Astrocyte (in vitro differentiated cells and primary cell): ENCODE data around the gene TNIK. TPM values are rescaled to one million over a fixed set of nuclear protein-coding genes. Genes with fewer than 3 reads are reported as not detected.

ENCODE experiments used
- DNase-seq: peaks from one replicate; pipeline ENCODE4 v3.0.0-alpha.2; 2010; ENCODE audit warnings: low read depth
- FAIRE-seq: peaks from 2 replicates; lab custom pipeline; 2011; peaks lifted over from hg19 to GRCh38; lab: Jason Lieb, UNC
- H2AFZ ChIP-seq: 2 replicates; pipeline ENCODE4 v1.6.0; 2012; ENCODE audit warnings: low read depth, low read length, inconsistent platforms
- H3K27ac ChIP-seq: 2 replicates; pipeline ENCODE4 v1.5.1; 2011; ENCODE audit warnings: low read depth, low read length, inconsistent platforms
- H3K27me3 ChIP-seq: 2 replicates; pipeline ENCODE4 v1.6.0; 2011; ENCODE audit warnings: low read length, inconsistent platforms; ENCODE audit not compliant: insufficient read depth
- H3K36me3 ChIP-seq: 2 replicates; pipeline ENCODE4 v1.5.1; 2011; ENCODE audit warnings: low read length, inconsistent platforms; ENCODE audit not compliant: insufficient read depth
- H3K4me1 ChIP-seq: 2 replicates; pipeline ENCODE4 v1.5.1; 2011; ENCODE audit warnings: low read length, inconsistent platforms; ENCODE audit not compliant: insufficient read depth
- H3K4me2 ChIP-seq: 2 replicates; pipeline ENCODE4 v1.6.0; 2012; ENCODE audit warnings: low read length, inconsistent platforms
- H3K4me3 ChIP-seq: 2 replicates; pipeline ENCODE4 v1.5.1; 2011; ENCODE audit warnings: low read depth, mild to moderate bottlenecking, low read length, inconsistent platforms; ENCODE audit not compliant: insufficient read depth
- H3K79me2 ChIP-seq: 2 replicates; pipeline ENCODE4 v1.6.0; 2012; ENCODE audit warnings: mild to moderate bottlenecking, low read length, inconsistent platforms; ENCODE audit not compliant: insufficient read depth
- H3K9ac ChIP-seq: 2 replicates; pipeline ENCODE4 v1.6.0; 2012; ENCODE audit warnings: mild to moderate bottlenecking, low read length, inconsistent platforms
- H3K9me3 ChIP-seq: 2 replicates; pipeline ENCODE4 v1.5.1; 2012; ENCODE audit warnings: low read depth, mild to moderate bottlenecking, low read length, inconsistent platforms; ENCODE audit not compliant: insufficient read depth
- H4K20me1 ChIP-seq: 2 replicates; pipeline ENCODE4 v1.6.0; 2012; ENCODE audit warnings: low read length, inconsistent platforms; ENCODE audit not compliant: insufficient read depth
- H3K27ac Mint-ChIP-seq: one replicate; pipeline ENCODE4 v1.8.0; 2021; ENCODE audit warnings: mild to moderate bottlenecking, mixed read lengths; ENCODE audit not compliant: unreplicated experiment
- H3K27me3 Mint-ChIP-seq: one replicate; pipeline ENCODE4 v1.8.0; 2021; ENCODE audit warnings: low read depth, mixed read lengths; ENCODE audit not compliant: unreplicated experiment
- H3K36me3 Mint-ChIP-seq: one replicate; pipeline ENCODE4 v1.8.0; 2021; ENCODE audit warnings: low read depth, mixed read lengths; ENCODE audit not compliant: unreplicated experiment
- H3K4me1 Mint-ChIP-seq: one replicate; pipeline ENCODE4 v1.8.0; 2021; ENCODE audit warnings: low read depth, mixed read lengths; ENCODE audit not compliant: unreplicated experiment
- H3K4me3 Mint-ChIP-seq: one replicate; pipeline ENCODE4 v1.8.0; 2021; ENCODE audit warnings: mild to moderate bottlenecking, moderate library complexity, mixed read lengths; ENCODE audit not compliant: unreplicated experiment
- H3K9me3 Mint-ChIP-seq: one replicate; pipeline ENCODE4 v1.8.0; 2021; ENCODE audit warnings: mild to moderate bottlenecking, mixed read lengths; ENCODE audit not compliant: unreplicated experiment
- EZH2 ChIP-seq: IDR thresholded peaks from 2 replicates; pipeline ENCODE4 v1.6.1; 2012; ENCODE audit warnings: mild to moderate bottlenecking, low read length, inconsistent platforms; ENCODE audit not compliant: insufficient read depth
- total RNA-seq: library from RNA; stranded (reverse); gene quantifications from 2 replicates; pipeline ENCODE4 v1.2.1, GENCODE V29; 2021
- TF ChIP-seq, protein P1 (sequence below): IDR thresholded peaks from 2 replicates; pipeline ENCODE4 v1.5.1; 2011; ENCODE audit warnings: low read depth, mild to moderate bottlenecking, inconsistent platforms, low read length, moderate library complexity; ENCODE audit not compliant: insufficient read depth

TNIK gene
- total RNA-seq, 1 donor from 2014 or later: 70.0 TPM

DNA sequence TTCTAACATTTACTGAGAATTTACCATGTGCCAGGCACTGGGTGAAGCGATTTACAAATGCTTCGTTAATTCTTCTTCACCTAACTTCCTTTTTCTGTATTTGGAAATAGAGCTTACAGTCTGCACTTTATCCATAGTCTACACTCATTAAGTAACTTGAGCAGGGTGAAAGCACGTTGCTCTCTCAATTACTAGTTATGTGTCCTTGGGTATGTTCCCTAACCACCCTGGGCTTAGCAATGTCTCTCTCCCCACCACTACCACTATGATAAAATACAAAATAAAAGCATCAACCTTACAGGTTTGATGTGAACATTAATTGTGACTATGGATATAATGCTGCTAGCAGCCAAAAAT lies 260.8 kb downstream of the TNIK start:
- Histone ChIP-seq H3K36me3 (no peaks in the 10 kb centered on the region), H2AFZ (no peak overlapping the region), H3K4me3 (no peak overlapping the region), H3K27ac (no peak overlapping the region), H4K20me1 (no peaks in the 10 kb centered on the region), H3K9ac (no peak overlapping the region), H3K79me2 (no peaks in the 10 kb centered on the region), H3K27me3 (no peaks in the 10 kb centered on the region), H3K4me1 (peaks cover 11% of the 10 kb centered on the region), H3K4me2 (no peak overlapping the region), H3K9me3 (no peaks in the 10 kb centered on the region)
- Mint-ChIP-seq H3K4me1 (peaks cover 45% of the 10 kb centered on the region), H3K27ac (peak overlapping the region; percentile 47), H3K36me3 (peaks cover 5% of the 10 kb centered on the region), H3K4me3 (no peak overlapping the region), H3K9me3 (peaks cover 1% of the 10 kb centered on the region), H3K27me3 (no peaks in the 10 kb centered on the region)
- FAIRE-seq (no peak), DNase-seq (no peak)
- no peak for TF ChIP-seq EZH2
- TF ChIP-seq, protein P1, sequence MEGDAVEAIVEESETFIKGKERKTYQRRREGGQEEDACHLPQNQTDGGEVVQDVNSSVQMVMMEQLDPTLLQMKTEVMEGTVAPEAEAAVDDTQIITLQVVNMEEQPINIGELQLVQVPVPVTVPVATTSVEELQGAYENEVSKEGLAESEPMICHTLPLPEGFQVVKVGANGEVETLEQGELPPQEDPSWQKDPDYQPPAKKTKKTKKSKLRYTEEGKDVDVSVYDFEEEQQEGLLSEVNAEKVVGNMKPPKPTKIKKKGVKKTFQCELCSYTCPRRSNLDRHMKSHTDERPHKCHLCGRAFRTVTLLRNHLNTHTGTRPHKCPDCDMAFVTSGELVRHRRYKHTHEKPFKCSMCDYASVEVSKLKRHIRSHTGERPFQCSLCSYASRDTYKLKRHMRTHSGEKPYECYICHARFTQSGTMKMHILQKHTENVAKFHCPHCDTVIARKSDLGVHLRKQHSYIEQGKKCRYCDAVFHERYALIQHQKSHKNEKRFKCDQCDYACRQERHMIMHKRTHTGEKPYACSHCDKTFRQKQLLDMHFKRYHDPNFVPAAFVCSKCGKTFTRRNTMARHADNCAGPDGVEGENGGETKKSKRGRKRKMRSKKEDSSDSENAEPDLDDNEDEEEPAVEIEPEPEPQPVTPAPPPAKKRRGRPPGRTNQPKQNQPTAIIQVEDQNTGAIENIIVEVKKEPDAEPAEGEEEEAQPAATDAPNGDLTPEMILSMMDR: no peak

DNA sequence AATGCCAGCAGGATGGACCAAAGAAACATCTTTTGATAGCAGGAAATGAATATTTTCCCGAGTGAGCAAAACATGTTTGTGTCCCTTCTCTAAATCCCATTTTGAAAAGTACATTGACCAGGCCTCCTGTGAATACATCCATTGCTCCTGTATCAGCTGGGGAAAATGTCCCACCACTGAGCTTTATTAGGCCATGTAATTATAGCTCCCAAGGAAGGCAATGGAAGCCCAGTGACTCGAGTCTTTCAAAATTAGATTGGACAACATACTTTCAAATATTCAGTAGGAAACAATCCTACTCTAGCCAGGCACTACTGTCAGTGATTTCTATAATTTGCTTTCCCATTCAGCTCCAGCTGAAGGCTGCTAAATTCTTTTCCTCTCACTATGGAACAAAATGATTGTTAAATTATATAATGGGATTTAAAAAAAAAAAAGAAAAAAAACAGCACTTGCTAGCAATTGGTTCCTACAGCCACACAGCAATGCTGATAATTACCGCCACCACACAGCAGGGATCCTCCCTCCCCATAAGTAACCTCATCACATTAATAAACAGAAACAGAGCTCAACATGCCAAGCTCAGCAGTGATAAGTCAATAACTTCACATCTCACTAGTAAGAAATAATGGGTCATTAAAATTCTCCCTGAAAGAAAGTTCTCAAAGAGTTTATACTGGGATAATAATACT lies 261.3 kb downstream of the TNIK start:
- H3K4me1 ChIP-seq: peaks cover 13% of the 10 kb centered on the region
- no peak overlapping the region for H3K4me3 ChIP-seq
- H3K4me2 ChIP-seq: no peak overlapping the region
- Mint-ChIP-seq H3K36me3 (peaks cover 6% of the 10 kb centered on the region), H3K27ac (peak overlapping the region; percentile 60), H3K4me3 (no peak overlapping the region), H3K4me1 (peaks cover 51% of the 10 kb centered on the region), H3K9me3 (peaks cover 1% of the 10 kb centered on the region), H3K27me3 (no peaks in the 10 kb centered on the region)
- FAIRE-seq: no peak
- no peaks in the 10 kb centered on the region for H3K27me3 ChIP-seq
- DNase-seq: no peak
- no peaks in the 10 kb centered on the region for H4K20me1 ChIP-seq
- H3K79me2 ChIP-seq: no peaks in the 10 kb centered on the region
- H2AFZ ChIP-seq: no peak overlapping the region
- no peaks in the 10 kb centered on the region for H3K36me3 ChIP-seq
- no peaks in the 10 kb centered on the region for H3K9me3 ChIP-seq
- H3K9ac ChIP-seq: no peak overlapping the region
- no peak for TF ChIP-seq EZH2
- TF ChIP-seq, protein P1: no peak
- H3K27ac ChIP-seq: no peak overlapping the region

DNA sequence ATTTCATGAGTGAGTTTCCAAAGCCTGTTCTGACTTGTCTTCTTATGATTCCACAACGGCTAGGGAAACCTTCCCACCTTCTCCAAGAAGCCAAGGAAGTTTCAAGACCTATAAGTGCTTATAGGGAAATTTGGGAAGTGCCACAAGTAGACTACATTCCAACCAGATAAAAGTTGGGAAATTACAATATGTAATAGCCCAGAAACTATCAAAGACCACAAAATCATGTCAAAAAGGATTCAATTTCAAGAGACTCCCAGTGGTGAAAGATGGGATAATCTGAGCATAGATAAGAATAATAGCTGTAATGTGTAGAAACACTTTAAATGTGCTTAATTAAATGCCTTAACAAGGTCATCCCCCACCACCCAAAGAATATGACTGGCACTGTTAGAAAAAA lies 264.5 kb downstream of the TNIK start:
- Histone ChIP-seq H2AFZ (no peak overlapping the region), H3K9ac (no peak overlapping the region), H3K4me2 (no peak overlapping the region), H4K20me1 (no peaks in the 10 kb centered on the region), H3K9me3 (no peaks in the 10 kb centered on the region), H3K4me3 (no peak overlapping the region), H3K27ac (no peak overlapping the region), H3K27me3 (no peaks in the 10 kb centered on the region), H3K4me1 (peaks cover 33% of the 10 kb centered on the region), H3K36me3 (no peaks in the 10 kb centered on the region), H3K79me2 (no peaks in the 10 kb centered on the region)
- peaks cover 68% of the 10 kb centered on the region for H3K4me1 Mint-ChIP-seq
- no peak overlapping the region for H3K4me3 Mint-ChIP-seq
- no peak for TF ChIP-seq EZH2
- TF ChIP-seq, protein P1: peak; percentile 19
- no peak overlapping the region for H3K27ac Mint-ChIP-seq
- H3K27me3 Mint-ChIP-seq: no peaks in the 10 kb centered on the region
- DNase-seq: no peak
- H3K36me3 Mint-ChIP-seq: peaks cover 8% of the 10 kb centered on the region
- peaks cover 1% of the 10 kb centered on the region for H3K9me3 Mint-ChIP-seq
- no peak for FAIRE-seq
